ENCODE results near the gene ADAMTS15.
A peak's percentile ranks its signal among the peaks of the same experiment; 100 is the strongest.
"Not testable (repeated sequence)": the region's sequence is repeated elsewhere in the genome, so short reads cannot be mapped to it uniquely, and the experiment has no call there.

Gene ADAMTS15

GRCh38 chr11:130429120-130429681 lies 19.2 kb upstream of the ADAMTS15 start:
- no peak for DNase-seq
- in situ Hi-C loops (cut with MboI; ENCODE audit: low pct_unique_long_range_greater_than_20kb, low sequenced_read_pairs) = loop anchor here (10.0 to 25.0 kb wide), 2 partner anchors 214 to 433 kb away; no protein-coding TSS in a partner anchor

GRCh38 chr11:130429983-130430382 lies 18.5 kb upstream of the ADAMTS15 start:
- no peak for DNase-seq
- in situ Hi-C loops (cut with MboI; ENCODE audit: low pct_unique_long_range_greater_than_20kb, low sequenced_read_pairs) = loop anchor here (10.0 to 25.0 kb wide), 2 partner anchors 215 to 432 kb away; no protein-coding TSS in a partner anchor

- DNase-seq = peak; percentile 68
Observed at GRCh38 chr11:130431331-130431773, 17.1 kb upstream of the ADAMTS15 start.

GRCh38 chr11:130431801-130432200 lies 16.6 kb upstream of the ADAMTS15 start:
- no peak for DNase-seq
- in situ Hi-C loops (cut with MboI; ENCODE audit: low pct_unique_long_range_greater_than_20kb, low sequenced_read_pairs) = loop anchor here (25.0 kb wide), 1 partner anchor 430 kb away; no protein-coding TSS in a partner anchor

More at GRCh38 chr11:130431331-130431773, 17.1 kb upstream of the ADAMTS15 start:
- in situ Hi-C loops (cut with MboI; ENCODE audit: low pct_unique_long_range_greater_than_20kb, low sequenced_read_pairs) = loop anchor here (25.0 kb wide), 1 partner anchor 431 kb away; no protein-coding TSS in a partner anchor

- no peak for DNase-seq
- in situ Hi-C loops (cut with MboI; ENCODE audit: low pct_unique_long_range_greater_than_20kb, low sequenced_read_pairs) = loop anchor here (25.0 kb wide), 1 partner anchor 429 kb away; no protein-coding TSS in a partner anchor
Observed at GRCh38 chr11:130433357-130433756, 15.1 kb upstream of the ADAMTS15 start.

- in situ Hi-C loops (cut with MboI; ENCODE audit: low pct_unique_long_range_greater_than_20kb, low sequenced_read_pairs) = loop anchor here (25.0 kb wide), 1 partner anchor 428 kb away; no protein-coding TSS in a partner anchor
Observed at GRCh38 chr11:130434521-130435223, 13.8 kb upstream of the ADAMTS15 start.

GRCh38 chr11:130435671-130436070 lies 12.8 kb upstream of the ADAMTS15 start:
- DNase-seq = no peak
- in situ Hi-C loops (cut with MboI; ENCODE audit: low pct_unique_long_range_greater_than_20kb, low sequenced_read_pairs) = loop anchor here (25.0 kb wide), 1 partner anchor 427 kb away; no protein-coding TSS in a partner anchor

More at GRCh38 chr11:130434521-130435223, 13.8 kb upstream of the ADAMTS15 start:
- peak; percentile 85 for DNase-seq

- in situ Hi-C loops (cut with MboI; ENCODE audit: low pct_unique_long_range_greater_than_20kb, low sequenced_read_pairs) = loop anchor here (25.0 kb wide), 1 partner anchor 426 kb away; no protein-coding TSS in a partner anchor
- DNase-seq = no peak
Observed at GRCh38 chr11:130436171-130436570, 12.3 kb upstream of the ADAMTS15 start.

GRCh38 chr11:130437848-130438247 lies 10.6 kb upstream of the ADAMTS15 start:
- no peak for DNase-seq

GRCh38 chr11:130438401-130439159 lies 9.9 kb upstream of the ADAMTS15 start:
- in situ Hi-C loops (cut with MboI; ENCODE audit: low pct_unique_long_range_greater_than_20kb, low sequenced_read_pairs) = loop anchor here (25.0 kb wide), 1 partner anchor 424 kb away; no protein-coding TSS in a partner anchor
- not testable (repeated sequence) for DNase-seq

More at GRCh38 chr11:130437848-130438247, 10.6 kb upstream of the ADAMTS15 start:
- in situ Hi-C loops (cut with MboI; ENCODE audit: low pct_unique_long_range_greater_than_20kb, low sequenced_read_pairs) = loop anchor here (25.0 kb wide), 1 partner anchor 424 kb away; no protein-coding TSS in a partner anchor

GRCh38 chr11:130439160-130439519 lies 9.3 kb upstream of the ADAMTS15 start:
- in situ Hi-C loops (cut with MboI; ENCODE audit: low pct_unique_long_range_greater_than_20kb, low sequenced_read_pairs) = loop anchor here (25.0 kb wide), 1 partner anchor 423 kb away; no protein-coding TSS in a partner anchor
- DNase-seq = peak; percentile 78

GRCh38 chr11:130439876-130440275 lies 8.6 kb upstream of the ADAMTS15 start:
- DNase-seq = no peak
- in situ Hi-C loops (cut with MboI; ENCODE audit: low pct_unique_long_range_greater_than_20kb, low sequenced_read_pairs) = loop anchor here (25.0 kb wide), 1 partner anchor 422 kb away; no protein-coding TSS in a partner anchor

GRCh38 chr11:130441719-130442118 lies 6.7 kb upstream of the ADAMTS15 start:
- in situ Hi-C loops (cut with MboI; ENCODE audit: low pct_unique_long_range_greater_than_20kb, low sequenced_read_pairs) = loop anchor here (25.0 kb wide), 1 partner anchor 421 kb away; no protein-coding TSS in a partner anchor
- DNase-seq = no peak

- DNase-seq = no peak
- in situ Hi-C loops (cut with MboI; ENCODE audit: low pct_unique_long_range_greater_than_20kb, low sequenced_read_pairs) = loop anchor here (25.0 kb wide), 1 partner anchor 420 kb away; no protein-coding TSS in a partner anchor
Observed at GRCh38 chr11:130442737-130443136, 5.7 kb upstream of the ADAMTS15 start.

GRCh38 chr11:130445788-130446187 lies 2.7 kb upstream of the ADAMTS15 start:
- DNase-seq = no peak
- in situ Hi-C loops (cut with MboI; ENCODE audit: low pct_unique_long_range_greater_than_20kb, low sequenced_read_pairs) = loop anchor here (25.0 kb wide), 1 partner anchor 417 kb away; no protein-coding TSS in a partner anchor

- in situ Hi-C loops (cut with MboI; ENCODE audit: low pct_unique_long_range_greater_than_20kb, low sequenced_read_pairs) = loop anchor here (25.0 kb wide), 1 partner anchor 414 kb away; no protein-coding TSS in a partner anchor
- DNase-seq = no peak
Observed at GRCh38 chr11:130448039-130448415, 418 bp upstream of the ADAMTS15 start.

GRCh38 chr11:130449310-130449990 lies 1.0 kb downstream of the ADAMTS15 start:
- in situ Hi-C loops (cut with MboI; ENCODE audit: low pct_unique_long_range_greater_than_20kb, low sequenced_read_pairs) = loop anchor here (25.0 kb wide), 1 partner anchor 413 kb away; no protein-coding TSS in a partner anchor
- DNase-seq = no peak
